GM12865 (cell line): ENCODE measurements around the gene TMOD1.
A peak's percentile ranks its signal among the peaks of the same experiment; 100 is the strongest.

Experiments
- DNase-seq: peaks from one replicate; pipeline ENCODE4 v3.0.0; 2010; ENCODE audit warnings: low read depth
- H3K4me3 ChIP-seq: 2 replicates; pipeline ENCODE4 v1.5.1; 2011; ENCODE audit warnings: mild to moderate bottlenecking, low read depth, low read length, control low read depth
- TF ChIP-seq, protein P1 (sequence below): IDR thresholded peaks from 2 replicates; pipeline ENCODE4 v1.5.1; 2011; ENCODE audit warnings: low read length, control low read depth, low read depth, inconsistent platforms; ENCODE audit not compliant: insufficient read depth; ENCODE audit errors: missing control alignments

TMOD1 gene

GRCh38 chr9:97558701-97559101 lies 57.2 kb downstream of the TMOD1 start:
- H3K4me3 ChIP-seq: peak overlapping the region; percentile 60
- peak; percentile 69 for DNase-seq
- TF ChIP-seq, protein P1, sequence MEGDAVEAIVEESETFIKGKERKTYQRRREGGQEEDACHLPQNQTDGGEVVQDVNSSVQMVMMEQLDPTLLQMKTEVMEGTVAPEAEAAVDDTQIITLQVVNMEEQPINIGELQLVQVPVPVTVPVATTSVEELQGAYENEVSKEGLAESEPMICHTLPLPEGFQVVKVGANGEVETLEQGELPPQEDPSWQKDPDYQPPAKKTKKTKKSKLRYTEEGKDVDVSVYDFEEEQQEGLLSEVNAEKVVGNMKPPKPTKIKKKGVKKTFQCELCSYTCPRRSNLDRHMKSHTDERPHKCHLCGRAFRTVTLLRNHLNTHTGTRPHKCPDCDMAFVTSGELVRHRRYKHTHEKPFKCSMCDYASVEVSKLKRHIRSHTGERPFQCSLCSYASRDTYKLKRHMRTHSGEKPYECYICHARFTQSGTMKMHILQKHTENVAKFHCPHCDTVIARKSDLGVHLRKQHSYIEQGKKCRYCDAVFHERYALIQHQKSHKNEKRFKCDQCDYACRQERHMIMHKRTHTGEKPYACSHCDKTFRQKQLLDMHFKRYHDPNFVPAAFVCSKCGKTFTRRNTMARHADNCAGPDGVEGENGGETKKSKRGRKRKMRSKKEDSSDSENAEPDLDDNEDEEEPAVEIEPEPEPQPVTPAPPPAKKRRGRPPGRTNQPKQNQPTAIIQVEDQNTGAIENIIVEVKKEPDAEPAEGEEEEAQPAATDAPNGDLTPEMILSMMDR: no peak

DNA sequence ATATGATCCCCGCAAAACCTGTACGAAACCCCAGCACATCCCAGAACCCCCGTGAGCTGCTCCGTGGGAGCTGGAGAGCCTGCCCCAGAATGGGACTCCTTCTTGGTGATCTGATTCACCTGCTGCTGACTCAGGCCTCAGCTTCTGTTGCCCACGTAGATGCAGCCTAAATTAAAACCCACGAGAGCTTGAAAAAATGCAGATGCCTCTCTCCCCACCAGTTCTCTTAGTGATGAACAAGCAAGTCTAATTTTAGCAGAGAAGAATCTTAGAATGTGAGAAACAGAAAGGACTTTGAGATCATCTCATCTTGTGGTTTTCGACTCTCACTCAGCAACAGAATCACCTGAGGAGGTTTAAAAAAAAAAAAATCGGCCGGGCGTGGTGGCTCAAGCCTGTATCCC lies 57.6 kb downstream of the TMOD1 start:
- TF ChIP-seq, protein P1: no peak
- DNase-seq: peak; percentile 88
- peak overlapping the region; percentile 60 for H3K4me3 ChIP-seq

GRCh38 chr9:97560154-97560553 lies 58.7 kb downstream of the TMOD1 start:
- no peak for DNase-seq
- no peak overlapping the region for H3K4me3 ChIP-seq
- TF ChIP-seq, protein P1: no peak

- no peak for DNase-seq
- H3K4me3 ChIP-seq: no peak overlapping the region
- TF ChIP-seq, protein P1: no peak
Measured at GRCh38 chr9:97560851-97561250, 59.4 kb downstream of the TMOD1 start.

DNA sequence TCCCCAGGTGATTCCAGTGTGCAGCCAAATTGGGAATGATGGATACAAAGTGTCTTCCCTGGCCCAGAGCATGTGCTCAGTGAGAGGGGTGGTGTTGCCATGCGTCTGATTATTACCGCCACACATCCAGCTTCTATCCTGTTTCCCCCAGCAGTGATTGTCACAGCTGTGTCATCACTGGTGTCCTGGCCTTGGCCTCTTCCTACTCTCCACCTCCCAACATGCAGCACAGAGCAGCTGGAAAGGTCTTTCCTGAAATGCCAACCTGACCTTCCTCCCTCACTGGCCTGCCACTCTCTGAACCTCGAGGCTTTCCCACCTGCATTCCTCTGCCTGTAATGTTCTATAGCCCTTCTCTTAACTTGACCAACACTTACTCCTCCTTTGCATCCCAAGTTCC lies 60.0 kb downstream of the TMOD1 start:
- TF ChIP-seq, protein P1: no peak
- no peak overlapping the region for H3K4me3 ChIP-seq
- no peak for DNase-seq

GRCh38 chr9:97562542-97562941 lies 61.1 kb downstream of the TMOD1 start:
- TF ChIP-seq, protein P1: no peak
- no peak overlapping the region for H3K4me3 ChIP-seq
- no peak for DNase-seq

- TF ChIP-seq, protein P1: no peak
- DNase-seq: no peak
- H3K4me3 ChIP-seq: no peak overlapping the region
Measured at GRCh38 chr9:97563458-97564135, 62.1 kb downstream of the TMOD1 start.
